A549 treated with Mapracorat at 1 μM for 4 hours (cell line): ENCODE measurements around the gene FBXO28. TPM values are rescaled to one million over a fixed set of nuclear protein-coding genes. Genes with fewer than 3 reads are reported as not detected.

Experiments used
- total RNA-seq: library from RNA; stranded (reverse); fragments of 200-300 nt; extraction: Qiagen RNA extraction; gene quantifications from 5 replicates; pipeline ENCODE4 v1.2.3, GENCODE V29; 2022

Gene FBXO28, protein sequence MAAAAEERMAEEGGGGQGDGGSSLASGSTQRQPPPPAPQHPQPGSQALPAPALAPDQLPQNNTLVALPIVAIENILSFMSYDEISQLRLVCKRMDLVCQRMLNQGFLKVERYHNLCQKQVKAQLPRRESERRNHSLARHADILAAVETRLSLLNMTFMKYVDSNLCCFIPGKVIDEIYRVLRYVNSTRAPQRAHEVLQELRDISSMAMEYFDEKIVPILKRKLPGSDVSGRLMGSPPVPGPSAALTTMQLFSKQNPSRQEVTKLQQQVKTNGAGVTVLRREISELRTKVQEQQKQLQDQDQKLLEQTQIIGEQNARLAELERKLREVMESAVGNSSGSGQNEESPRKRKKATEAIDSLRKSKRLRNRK
- total RNA-seq: 21.5 to 30.0 TPM (median 26.9 TPM) in 5 replicates

DNA sequence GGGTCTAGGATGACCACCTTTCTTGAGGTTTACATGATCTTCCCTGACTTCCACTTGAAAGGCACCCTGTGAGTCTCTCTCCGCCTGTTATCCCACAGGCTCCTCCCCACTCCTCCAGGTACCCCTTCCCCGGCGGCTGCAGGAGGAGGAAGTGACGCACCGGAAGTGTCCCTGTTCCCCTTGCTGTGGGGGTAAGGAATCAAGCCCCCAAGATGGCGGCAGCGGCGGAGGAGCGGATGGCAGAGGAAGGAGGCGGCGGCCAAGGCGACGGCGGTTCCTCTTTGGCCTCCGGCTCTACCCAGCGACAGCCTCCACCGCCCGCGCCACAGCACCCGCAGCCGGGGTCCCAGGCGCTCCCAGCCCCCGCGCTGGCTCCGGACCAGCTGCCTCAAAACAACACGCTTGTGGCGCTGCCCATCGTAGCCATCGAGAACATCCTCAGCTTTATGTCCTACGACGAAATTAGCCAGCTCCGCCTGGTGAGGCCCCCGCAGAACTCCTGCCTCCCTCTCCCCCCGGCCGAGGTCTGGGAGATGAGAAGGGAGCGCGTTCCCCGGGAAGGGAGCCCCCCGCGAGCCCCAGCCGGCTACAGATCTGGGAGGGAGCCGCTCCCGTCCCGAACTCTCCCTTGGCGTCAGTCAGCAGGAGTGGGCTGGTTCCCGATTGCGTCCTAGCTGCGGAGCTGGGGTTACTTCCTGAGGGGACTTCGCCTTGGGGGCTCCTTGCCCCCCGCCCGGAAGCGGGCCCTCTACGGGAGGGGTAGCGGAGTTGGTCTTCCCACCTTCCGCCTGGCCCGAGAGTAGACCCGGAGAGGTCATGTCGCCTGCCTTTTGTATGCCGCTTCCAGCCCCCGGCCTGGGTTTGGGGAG, at the start of gene FBXO28:
Gene FBXO28, plus strand, starts transcription at position 194 of the 869 bp plus-strand sequence. Its CDS starts 19 bp downstream, at position 213.

DNA sequence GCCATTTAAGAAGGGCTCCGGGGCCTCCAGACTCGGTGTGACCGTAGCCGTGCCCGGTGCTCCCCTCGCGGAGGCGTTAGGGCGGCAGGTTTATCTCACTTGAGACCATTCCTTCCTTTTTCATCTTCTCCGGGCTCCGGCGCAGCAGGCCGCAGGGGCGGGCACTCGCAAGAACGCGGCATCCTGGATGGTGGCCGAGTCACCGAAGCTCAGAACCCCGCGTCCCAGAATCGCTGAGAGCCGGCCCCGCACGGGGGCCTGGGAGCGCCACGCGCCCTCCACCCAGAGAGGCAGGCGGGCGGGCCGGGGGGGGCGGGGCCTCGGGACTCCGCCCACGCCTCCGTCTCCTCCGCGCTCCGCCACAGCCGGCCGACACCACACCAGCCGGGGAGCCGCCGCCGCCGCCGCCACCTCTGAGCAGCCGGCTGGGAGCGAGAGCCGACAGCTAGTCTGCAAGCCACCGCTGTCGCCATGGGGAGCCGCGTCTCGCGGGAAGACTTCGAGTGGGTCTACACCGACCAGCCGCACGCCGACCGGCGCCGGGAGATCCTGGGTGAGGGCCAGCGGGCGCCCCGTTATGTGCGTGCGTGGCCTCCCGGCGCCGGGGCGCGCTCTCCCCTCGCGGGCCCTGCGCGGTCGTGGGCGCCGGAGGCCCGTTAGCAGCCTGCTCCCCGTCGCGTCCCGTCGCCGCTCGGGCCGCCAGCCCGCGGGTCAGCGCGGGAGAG, 69.1 kb downstream of the FBXO28 start, which contains the start of gene DEGS1:
Gene DEGS1, plus strand, starts transcription at position 375 of the 725 bp plus-strand sequence. Its CDS starts 97 bp downstream, at position 472.

Other genes starting within 250 kb of the FBXO28 start
- gene DEGS1, start 69.1 kb downstream of the FBXO28 start, total RNA-seq: 124 to 142 TPM (median 137 TPM) in 5 replicates
- gene NVL, start 216.1 kb downstream of the FBXO28 start, total RNA-seq: 19.9 to 22.3 TPM (median 20.8 TPM) in 5 replicates
- gene CNIH4, start 242.8 kb downstream of the FBXO28 start, total RNA-seq: 94.8 to 116 TPM (median 105 TPM) in 5 replicates